ENCODE data around the gene LCE3B. TPM values are rescaled to one million over a fixed set of nuclear protein-coding genes. Genes with fewer than 3 reads are reported as not detected.

LCE3B gene
- total and polyA plus RNA-seq, 9 of the 15 experiments (the other 6 are each of a cell fraction or from before 2014, with no cell fraction given), result not detected

DNA sequence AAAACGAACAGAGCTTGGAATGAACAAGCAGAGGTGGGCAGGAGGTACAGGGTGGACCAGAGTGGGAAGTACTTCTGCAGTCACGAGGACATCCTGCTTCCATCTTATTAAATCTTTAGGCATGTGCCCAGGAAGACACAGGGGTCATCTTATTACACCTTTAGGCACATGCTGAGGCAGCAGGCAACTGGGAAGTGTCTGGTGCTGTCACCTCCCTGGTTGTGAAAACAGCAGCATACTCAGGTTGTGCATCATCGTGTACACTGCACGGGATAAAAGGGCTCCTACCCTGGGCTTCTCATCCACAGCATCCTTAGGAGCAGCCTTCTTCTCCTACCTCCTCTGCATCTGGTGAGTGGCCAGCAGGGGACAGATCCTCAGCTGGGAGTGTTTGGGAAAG lies 13.7 kb upstream of the LCE3B start, which contains the start of gene LCE3C:
LCE3C (plus strand) TSS at position 301 of the 400 bp plus-strand sequence. CDS start 498 bp downstream, outside the sequence.
- ATAC-seq (no peak), FAIRE-seq (no peak), DNase-seq (ENCODE audit: extremely low read depth in 1 of 4, low spot score in 3 of 4) (no peak)
- Histone ChIP-seq H2AFZ (ENCODE audit: low read depth, low read length) (no peak within 1 kb of the TSS), H3K9me1 (ENCODE audit: control insufficient read depth, insufficient read depth, low read length) (no peaks in the 10 kb centered on the region), H3K4me1 (replicated peaks in 1 of 2; ENCODE audit: control insufficient read depth in 2 of 2, insufficient read depth in 2 of 2, low read length in 2 of 2) (no peaks in the 10 kb centered on the region), H3K27ac (ENCODE audit: extremely low read depth, low read depth, low read length) (no peak within 1 kb of the TSS), H3K36me3 (ENCODE audit: control insufficient read depth, insufficient read depth, low read length) (no peaks in the 10 kb centered on the region), H3K9ac (ENCODE audit: insufficient read depth in 1 of 2, low read depth in 2 of 2, low read length in 2 of 2) (no peak within 1 kb of the TSS), H3K9me3 (replicated peaks; ENCODE audit: control insufficient read depth, insufficient read depth, low read depth, low read length) (no peaks in the 10 kb centered on the region), H3K4me3 (no peak within 1 kb of the TSS), H4K20me1 (replicated peaks; ENCODE audit: control insufficient read depth, insufficient read depth, low read length) (no peaks in the 10 kb centered on the region), H3K27me3 (ENCODE audit: control insufficient read depth in 2 of 2, insufficient read depth in 2 of 2, low read length in 2 of 2) (no peaks in the 10 kb centered on the region), H3K4me2 (ENCODE audit: insufficient read depth, low read length) (no peak within 1 kb of the TSS), H3K79me2 (ENCODE audit: control insufficient read depth, insufficient read depth, low read length) (no peaks in the 10 kb centered on the region)
- intact Hi-C loops (cut with micrococcal nuclease) (no loop called here), in situ Hi-C loops (cut with MboI) (no loop called here)
- 0% methylated on average over 4 of the region's 4 CpGs for WGBS (ENCODE audit: insufficient coverage, low coverage, missing lambda C conversion rate)
- POLR2A ChIA-PET, result no interaction called here
- BruUV-seq (replicated peaks), result no TSS peak
- CTCF ChIA-PET (ENCODE audit: low intra/inter-chr PET ratio), result no interaction called here
- no peak for TF ChIP-seq FOXA1 (IDR thresholded peaks at IDR 0.05; ENCODE audit: borderline replicate concordance)
- no peak for TF ChIP-seq ZNF121 (CRISPR knock-in tag; conservative IDR thresholded peaks at IDR 0.05)
- TF ChIP-seq SRF (CRISPR knock-in tag; IDR thresholded peaks at IDR 0.05), result no peak
- no peak for TF ChIP-seq BACH1 (tag; IDR thresholded peaks at IDR 0.05)
- no peak for TF ChIP-seq RB1 (IDR thresholded peaks at IDR 0.05; ENCODE audit: low read depth)
- TF ChIP-seq FOXK1 (CRISPR knock-in tag; IDR thresholded peaks at IDR 0.05; ENCODE audit: borderline replicate concordance), result no peak
- TF ChIP-seq, protein P1, sequence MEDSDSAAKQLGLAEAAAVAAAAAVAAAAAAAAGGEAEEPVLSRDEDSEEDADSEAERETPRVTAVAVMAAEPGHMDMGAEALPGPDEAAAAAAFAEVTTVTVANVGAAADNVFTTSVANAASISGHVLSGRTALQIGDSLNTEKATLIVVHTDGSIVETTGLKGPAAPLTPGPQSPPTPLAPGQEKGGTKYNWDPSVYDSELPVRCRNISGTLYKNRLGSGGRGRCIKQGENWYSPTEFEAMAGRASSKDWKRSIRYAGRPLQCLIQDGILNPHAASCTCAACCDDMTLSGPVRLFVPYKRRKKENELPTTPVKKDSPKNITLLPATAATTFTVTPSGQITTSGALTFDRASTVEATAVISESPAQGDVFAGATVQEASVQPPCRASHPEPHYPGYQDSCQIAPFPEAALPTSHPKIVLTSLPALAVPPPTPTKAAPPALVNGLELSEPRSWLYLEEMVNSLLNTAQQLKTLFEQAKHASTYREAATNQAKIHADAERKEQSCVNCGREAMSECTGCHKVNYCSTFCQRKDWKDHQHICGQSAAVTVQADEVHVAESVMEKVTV (CRISPR knock-in tag; IDR thresholded peaks at IDR 0.05), result no peak
- TF ChIP-seq PHF8 (IDR thresholded peaks at IDR 0.05; ENCODE audit: borderline replicate concordance, low read length), result no peak
- TF ChIP-seq MCM5 (IDR thresholded peaks at IDR 0.05; ENCODE audit: low read depth), result no peak
- TF ChIP-seq GTF2A2 (tag; IDR thresholded peaks at IDR 0.05), result no peak
- no peak for TF ChIP-seq ASH1L (IDR thresholded peaks at IDR 0.05; ENCODE audit: borderline replicate concordance, low read depth, partially characterized antibody)
- TF ChIP-seq, protein P2, sequence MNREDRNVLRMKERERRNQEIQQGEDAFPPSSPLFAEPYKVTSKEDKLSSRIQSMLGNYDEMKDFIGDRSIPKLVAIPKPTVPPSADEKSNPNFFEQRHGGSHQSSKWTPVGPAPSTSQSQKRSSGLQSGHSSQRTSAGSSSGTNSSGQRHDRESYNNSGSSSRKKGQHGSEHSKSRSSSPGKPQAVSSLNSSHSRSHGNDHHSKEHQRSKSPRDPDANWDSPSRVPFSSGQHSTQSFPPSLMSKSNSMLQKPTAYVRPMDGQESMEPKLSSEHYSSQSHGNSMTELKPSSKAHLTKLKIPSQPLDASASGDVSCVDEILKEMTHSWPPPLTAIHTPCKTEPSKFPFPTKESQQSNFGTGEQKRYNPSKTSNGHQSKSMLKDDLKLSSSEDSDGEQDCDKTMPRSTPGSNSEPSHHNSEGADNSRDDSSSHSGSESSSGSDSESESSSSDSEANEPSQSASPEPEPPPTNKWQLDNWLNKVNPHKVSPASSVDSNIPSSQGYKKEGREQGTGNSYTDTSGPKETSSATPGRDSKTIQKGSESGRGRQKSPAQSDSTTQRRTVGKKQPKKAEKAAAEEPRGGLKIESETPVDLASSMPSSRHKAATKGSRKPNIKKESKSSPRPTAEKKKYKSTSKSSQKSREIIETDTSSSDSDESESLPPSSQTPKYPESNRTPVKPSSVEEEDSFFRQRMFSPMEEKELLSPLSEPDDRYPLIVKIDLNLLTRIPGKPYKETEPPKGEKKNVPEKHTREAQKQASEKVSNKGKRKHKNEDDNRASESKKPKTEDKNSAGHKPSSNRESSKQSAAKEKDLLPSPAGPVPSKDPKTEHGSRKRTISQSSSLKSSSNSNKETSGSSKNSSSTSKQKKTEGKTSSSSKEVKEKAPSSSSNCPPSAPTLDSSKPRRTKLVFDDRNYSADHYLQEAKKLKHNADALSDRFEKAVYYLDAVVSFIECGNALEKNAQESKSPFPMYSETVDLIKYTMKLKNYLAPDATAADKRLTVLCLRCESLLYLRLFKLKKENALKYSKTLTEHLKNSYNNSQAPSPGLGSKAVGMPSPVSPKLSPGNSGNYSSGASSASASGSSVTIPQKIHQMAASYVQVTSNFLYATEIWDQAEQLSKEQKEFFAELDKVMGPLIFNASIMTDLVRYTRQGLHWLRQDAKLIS (CRISPR knock-in tag; IDR thresholded peaks at IDR 0.05), result no peak
- no peak for TF ChIP-seq CSDE1 (IDR thresholded peaks at IDR 0.05)
- TF ChIP-seq, protein P3, sequence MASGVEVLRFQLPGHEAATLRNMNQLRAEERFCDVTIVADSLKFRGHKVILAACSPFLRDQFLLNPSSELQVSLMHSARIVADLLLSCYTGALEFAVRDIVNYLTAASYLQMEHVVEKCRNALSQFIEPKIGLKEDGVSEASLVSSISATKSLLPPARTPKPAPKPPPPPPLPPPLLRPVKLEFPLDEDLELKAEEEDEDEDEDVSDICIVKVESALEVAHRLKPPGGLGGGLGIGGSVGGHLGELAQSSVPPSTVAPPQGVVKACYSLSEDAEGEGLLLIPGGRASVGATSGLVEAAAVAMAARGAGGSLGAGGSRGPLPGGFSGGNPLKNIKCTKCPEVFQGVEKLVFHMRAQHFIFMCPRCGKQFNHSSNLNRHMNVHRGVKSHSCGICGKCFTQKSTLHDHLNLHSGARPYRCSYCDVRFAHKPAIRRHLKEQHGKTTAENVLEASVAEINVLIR (CRISPR knock-in tag; IDR thresholded peaks at IDR 0.05), result no peak
- TF ChIP-seq ZNF79 (CRISPR knock-in tag; IDR thresholded peaks at IDR 0.05; ENCODE audit: low read depth), result no peak
- TF ChIP-seq TFAM (CRISPR knock-in tag; conservative IDR thresholded peaks at IDR 0.05), result no peak
- TF ChIP-seq NR1H2 (CRISPR knock-in tag; IDR thresholded peaks at IDR 0.05), result no peak
